HG02981 (cell line): Measurements from ENCODE around the gene XXYLT1.

Source experiments
- ATAC-seq: cut with Tn5 transposase; IDR thresholded peaks from one replicate; pipeline ENCODE4 v1.9.1; 2021; ENCODE audit warnings: mild to moderate bottlenecking, moderate library complexity; ENCODE audit not compliant: unreplicated experiment

Gene XXYLT1

DNA sequence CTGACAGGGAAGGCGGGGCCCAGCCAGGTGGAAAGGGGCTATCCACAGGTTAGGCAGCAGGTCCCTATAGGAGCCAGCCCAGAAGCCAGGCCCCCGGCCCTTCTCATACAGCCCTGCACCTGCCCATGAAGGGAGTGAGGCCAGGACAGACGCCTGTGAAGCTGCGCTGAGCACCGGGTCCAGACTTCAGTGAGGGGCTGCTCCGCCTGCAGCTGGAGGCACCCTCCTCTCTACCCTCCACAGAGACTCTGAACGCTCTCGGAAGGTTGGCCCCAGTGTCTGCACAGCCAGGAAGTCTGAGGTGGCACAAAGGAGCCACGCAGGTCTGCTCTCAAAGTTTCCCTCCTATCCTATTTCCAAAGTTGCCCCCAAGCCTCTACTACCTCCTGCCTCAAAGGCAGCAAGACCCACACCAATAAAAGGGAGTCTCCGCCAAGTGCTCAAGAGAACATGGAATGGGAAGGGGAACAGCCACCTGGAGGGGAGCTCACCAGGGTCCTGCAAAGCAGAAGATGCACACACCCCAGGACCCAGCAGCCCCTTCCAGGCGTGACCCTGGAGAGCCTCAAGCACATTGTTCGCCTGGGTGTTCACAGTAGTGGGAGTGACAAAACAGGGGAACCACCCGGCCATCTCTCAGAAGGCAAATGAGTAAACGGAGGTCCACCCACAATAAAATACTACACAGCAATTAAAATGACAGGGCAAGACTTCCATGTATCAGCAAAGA is 19.5 kb downstream of the XXYLT1 start:
- no peak for ATAC-seq

DNA sequence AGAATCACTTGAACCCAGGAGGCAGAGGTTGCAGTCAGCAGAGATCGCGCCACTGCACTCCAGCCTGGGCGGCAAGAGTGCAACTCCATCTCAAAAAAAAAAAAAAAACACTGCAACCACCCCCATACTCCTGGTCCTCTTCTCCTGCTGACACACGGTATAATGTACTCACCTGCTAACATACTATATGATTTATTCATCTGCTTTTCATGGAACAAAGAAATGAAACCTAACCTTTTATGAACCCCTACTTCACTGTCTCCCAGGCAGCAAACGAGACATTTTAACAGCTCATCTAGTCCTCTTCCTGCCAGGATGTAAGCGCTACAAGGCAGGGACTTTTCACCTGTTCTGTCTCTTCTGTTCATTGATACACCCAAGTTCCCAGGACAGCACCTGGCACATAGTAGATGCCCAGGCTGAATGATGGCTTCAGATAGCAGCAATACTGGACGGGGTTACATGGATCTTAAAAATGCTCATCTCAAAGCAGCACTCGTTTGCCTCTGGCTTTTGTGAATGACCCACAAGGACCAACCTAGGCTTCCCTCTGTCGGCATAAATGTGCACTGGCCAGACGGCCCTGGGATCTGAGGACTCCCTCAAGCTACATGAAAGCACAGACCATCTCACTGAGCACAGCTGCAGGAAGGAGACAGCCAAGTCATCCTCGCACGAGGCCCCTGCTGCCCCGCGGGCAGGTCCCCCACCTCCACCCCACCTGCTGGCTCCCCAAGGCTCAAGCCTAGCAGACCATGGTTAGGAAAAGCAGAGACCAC is 20.3 kb downstream of the XXYLT1 start:
- ATAC-seq: no peak

DNA sequence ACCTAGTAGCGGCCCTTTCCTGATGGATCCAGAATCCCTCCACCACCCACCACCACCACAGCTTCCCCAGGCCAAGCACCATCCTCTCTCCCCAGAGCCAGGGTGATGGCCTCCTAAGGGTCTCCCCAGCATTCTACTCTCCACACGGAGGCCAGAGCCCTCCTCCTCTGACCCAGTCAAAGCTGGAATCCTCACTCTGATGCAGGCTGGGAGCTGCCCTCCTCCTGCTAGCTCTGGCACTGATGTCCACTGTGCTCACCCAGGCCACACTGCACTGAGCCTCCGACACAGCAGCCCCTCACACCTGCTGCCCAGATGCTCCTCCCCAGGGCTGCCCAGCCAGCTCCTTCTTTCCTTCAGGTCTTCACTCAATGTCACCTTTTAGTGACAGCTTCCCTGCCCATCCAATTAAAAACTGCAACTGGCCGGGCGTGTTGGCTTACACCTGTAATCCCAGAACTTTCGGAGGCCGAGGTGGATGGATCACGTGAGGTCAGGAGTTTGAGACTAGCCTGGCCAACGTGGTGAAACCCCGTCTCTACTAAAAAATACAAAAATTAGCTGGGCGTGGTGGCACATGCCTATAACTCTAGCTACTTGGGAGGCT is 21.0 kb downstream of the XXYLT1 start:
- ATAC-seq: no peak

DNA sequence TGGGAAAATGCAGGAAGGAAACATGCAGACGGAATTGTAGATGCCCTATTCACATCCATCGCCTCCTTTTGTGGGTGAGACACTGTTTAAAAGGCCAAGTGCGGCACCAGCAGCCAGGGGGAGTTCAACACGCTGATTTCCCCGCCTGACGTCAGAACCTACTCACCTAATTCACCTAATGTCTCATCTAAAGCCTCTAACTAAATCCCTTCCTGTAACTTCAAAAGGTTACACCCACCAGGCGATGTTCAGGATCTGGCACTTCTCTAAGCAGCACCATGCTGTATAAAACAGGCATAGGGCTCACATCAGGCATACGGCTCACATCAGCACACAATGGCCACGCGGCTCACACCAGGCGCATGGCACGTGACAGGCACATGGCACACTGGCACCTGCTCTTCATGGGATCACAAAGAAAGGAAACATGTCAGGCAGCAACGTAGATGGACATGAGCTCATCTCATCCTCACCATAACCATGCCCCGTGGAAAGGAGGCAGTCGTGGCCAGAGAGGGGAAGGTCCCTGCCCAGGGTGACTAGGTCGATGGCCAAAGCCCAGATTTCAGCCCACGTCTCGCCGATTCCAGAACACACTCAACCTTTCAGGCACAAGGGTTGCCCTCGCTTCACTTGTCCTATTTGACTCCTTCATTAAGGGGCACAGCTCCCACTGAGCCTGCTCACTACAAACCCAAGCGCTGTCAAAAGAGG is 21.7 kb downstream of the XXYLT1 start:
- no peak for ATAC-seq

DNA sequence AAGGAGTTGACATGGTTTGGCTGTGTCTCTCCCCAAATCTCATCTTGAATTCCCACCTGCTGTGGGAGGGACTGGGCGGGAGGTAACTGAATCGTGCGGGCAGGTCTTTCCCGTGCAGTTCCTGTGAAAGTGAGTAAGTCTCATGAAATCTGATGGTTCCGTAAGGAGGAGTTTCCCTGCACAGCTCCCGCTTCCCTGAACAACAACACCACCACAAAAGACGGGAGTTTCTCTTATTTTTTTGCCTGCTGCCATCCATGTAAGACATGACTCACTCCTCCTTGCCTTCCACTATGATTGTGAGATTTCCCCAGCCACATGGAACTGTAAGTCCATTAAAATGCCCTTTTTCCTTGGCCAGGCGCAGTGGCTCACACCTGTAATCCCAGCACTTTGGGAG is 22.7 kb downstream of the XXYLT1 start:
- no peak for ATAC-seq

DNA sequence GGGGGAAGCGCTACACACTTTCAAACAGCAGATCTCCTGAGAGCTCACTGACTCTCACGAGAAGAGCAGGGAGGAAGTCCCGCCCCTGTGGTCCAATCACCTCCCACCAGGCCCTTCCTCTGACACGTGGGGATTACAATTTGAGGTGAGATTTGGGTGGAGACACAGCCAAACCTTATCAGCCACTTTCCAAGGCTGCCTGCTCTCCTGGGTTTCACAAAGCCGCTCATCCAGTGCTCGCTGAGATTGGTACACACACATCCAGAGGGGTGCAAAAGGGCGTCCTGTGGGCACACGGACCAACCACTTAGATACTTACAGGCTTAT is 23.1 kb downstream of the XXYLT1 start:
- ATAC-seq: no peak

DNA sequence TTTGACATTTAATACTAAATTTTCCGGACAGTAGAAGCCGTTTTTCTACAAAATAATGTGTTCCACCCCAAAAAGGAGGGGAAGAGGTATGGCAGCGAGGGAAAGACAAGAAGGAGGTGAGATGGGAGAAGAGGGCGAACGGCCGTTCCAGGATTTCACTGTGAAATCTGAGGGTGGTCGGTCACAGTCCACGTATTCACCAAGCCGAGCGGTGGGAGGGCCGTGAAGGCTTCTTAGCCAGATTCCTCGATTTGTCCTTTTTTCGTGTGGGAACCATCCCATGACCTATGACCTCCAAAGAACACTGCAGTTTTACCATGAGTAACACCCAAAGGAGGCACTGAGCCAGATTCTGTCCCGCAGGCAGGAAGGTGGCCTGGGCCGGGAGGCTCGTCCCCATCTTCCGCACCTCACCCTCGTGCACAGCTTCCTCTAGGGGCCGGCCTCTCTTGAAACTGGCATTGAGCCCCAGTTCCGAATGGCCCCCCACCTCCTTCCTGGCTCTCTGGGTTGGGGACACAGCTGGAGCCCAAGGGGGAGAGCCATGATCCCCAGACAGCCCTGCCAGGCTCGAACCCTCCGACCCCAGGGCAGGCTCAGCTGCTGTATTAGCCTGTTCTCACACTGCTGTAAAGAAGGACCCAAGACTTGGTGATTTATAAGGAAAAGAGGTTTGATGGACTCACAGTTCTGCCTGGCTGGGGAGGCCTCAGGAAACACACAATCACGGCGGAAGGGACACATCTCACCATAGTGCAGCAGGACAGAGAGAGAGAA is 23.7 kb downstream of the XXYLT1 start:
- no peak for ATAC-seq

DNA sequence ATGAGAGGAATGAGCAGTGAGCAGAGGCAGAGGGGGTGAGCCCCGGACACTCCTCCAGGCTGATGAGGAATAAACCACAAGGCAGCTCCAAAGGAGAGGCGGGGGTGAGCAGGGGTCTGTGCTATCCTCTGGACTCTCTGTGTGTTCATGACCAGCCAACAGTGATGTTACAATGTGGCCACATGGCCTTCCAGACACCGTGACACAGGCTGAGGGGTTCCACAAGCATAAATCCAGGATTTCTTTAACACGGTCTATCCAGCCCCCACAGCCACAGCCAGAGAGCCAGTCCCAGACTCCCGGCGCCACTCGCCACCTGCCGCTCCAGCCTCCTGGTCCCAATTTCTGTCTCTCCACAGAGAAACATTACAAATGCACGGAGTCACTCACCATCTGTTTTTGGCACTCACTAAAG is 24.4 kb downstream of the XXYLT1 start:
- no peak for ATAC-seq

DNA sequence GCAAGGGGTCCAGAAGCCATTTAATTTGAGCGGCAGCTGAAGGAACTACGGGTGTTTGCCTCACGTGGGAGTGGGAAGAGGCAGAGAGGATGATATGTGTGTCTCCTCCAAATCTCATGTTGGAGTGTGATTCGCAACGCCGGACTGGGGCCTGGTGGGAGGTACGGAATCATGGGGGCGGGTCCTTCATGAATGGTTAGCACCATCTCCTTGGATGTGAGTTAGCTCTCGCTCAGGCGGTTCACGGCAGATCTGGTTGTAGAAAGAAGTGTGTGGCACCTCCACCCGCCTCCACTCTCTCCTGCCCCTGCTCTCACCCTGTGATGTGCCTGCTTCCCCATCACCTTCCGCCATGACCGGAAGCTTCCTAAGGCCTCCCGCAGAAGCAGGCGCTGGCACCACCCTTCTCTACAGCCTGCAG is 25.4 kb downstream of the XXYLT1 start:
- ATAC-seq: no peak

DNA sequence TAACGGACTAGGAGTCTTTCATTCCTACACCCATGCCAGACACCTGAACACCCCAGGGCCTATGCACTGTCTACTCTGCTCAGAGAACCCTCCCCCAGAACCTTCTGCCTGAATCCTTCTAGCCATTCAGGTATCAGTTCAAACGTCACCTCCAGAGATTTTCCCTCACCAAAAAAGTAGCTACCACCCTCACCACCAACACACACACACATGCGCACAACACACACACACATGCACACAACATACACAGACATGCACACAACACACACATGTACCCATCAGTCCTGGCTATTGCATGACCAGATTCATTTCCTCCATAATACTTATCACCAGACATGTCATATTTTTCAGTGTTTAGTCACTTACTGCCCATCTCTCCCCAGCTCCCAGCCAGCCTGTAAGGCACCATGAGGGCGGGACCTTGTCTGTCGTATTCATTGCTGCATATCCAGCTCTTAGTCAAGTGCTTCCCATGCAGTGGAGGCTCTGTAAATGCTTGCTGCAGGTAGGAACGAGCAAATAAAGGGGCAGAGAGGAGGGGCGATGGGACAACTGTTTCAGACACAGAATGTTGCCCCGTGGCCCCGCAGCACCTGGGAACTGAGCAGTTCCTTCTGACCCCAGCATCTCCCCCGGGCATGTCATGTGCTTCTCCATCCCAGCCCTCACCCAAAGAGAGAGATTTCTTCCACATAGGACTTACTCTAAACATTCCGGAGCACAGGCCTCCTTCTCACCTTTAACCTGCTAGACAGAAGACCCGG is 29.2 kb downstream of the XXYLT1 start:
- no peak for ATAC-seq

DNA sequence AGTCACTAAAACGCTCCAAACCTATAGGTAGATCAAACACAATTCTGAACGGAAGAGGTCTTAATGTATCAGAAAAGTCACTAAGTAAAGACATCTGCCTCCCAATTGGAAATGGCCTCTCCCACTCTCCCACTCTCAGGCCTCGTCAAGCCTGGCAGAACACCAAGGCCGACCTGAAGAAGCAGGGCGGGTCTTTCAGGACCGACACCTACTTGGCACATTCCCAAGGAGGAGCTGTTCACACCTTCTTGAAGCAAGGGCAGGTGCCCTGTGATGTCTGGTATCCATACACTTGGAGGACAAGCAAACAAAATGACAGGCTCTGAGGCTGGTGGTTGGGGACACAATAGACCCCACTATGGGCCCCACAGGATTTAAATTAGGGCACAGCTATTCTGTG is 30.0 kb downstream of the XXYLT1 start:
- no peak for ATAC-seq

DNA sequence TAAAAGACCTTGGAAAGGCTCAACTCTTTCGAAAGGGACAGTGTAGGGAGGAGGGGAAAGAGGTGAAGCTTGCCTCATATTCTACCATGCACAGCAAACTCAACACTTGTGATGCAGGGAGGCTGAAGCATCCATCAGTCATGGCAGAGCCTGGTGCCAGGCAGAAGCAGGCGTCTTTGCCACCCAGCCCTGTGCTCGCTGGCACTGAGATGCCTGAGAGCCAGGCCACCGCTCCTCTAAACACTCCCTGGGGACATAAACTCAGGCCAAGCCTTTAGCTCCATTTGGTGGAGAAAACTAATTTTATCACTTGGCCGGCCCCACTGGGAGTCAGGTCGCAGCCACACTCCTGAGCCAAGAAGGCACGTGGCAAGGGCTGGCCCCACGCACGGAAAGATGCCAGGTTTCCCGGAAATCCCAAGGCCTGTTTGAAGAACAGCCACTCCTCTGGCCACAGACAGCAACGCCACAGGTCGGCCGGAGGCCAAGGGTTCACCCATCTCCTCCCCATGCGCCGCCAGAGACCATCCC is 30.7 kb downstream of the XXYLT1 start:
- no peak for ATAC-seq

DNA sequence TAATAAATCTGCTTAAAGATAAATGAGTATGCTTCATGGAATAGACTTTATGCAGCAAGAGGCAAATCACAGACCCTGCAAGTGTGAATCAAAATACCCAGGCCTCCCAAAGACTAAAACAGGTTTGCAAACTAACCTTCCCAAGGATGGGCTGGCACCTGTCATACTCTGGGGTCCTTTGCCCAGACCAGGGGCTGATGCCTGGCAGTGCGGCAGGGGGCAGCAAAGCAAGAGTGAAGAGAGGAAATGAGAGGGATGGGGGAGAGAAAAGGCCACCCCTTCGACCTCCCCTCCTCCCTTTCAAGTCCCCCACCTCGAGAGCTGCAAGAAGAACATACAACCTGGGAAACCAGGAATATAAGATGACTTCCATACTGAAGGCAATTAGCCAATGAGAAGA is 31.8 kb downstream of the XXYLT1 start:
- no peak for ATAC-seq

DNA sequence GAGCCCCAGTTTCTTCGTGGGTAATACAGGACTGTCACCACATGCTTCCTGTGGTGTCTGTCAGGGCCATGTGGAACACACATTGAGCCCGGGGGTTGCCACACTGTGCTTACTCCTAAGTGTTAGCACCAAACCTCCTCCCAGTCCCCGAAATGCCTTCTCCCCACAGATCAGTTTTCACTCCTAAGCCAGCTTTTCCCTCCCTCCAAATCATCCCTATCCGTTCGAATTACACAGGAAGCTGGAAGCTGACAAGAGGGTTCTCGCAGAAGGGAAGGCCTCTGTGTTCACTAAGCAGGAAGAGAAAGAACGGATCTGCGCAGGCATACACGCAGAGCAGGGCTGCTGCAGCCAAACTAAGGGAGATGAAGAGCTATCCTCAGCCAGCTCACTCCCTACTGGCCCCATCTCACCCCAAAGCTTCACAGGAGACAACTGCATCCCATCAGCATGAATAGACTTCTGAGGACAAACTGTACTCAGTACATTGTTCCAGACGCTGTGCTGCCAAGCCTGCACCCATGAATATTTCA is 32.3 kb downstream of the XXYLT1 start:
- no peak for ATAC-seq

DNA sequence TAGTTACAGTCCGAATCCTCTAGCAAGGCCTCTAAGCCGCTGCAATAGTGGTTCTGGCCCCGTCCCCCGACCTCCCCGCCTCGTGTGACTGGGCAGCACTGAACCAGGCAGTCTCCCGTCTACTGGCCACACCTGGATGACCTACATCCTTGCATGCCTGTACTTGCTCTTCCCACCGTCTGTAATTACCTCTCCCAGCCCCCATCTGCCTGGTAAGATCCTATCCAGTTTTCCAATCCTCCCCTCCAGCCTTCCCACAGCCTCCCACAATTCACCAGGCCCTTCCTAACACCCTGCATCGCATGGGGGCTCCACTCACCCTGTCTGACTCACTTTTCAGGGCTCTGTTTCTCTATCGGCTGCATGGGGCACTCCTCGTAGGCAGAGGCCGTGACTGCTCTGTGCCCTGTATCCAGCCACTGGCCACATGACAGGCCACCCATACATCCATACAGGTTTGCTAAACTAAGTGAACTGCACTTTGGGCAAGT is 32.8 kb downstream of the XXYLT1 start:
- no peak for ATAC-seq

DNA sequence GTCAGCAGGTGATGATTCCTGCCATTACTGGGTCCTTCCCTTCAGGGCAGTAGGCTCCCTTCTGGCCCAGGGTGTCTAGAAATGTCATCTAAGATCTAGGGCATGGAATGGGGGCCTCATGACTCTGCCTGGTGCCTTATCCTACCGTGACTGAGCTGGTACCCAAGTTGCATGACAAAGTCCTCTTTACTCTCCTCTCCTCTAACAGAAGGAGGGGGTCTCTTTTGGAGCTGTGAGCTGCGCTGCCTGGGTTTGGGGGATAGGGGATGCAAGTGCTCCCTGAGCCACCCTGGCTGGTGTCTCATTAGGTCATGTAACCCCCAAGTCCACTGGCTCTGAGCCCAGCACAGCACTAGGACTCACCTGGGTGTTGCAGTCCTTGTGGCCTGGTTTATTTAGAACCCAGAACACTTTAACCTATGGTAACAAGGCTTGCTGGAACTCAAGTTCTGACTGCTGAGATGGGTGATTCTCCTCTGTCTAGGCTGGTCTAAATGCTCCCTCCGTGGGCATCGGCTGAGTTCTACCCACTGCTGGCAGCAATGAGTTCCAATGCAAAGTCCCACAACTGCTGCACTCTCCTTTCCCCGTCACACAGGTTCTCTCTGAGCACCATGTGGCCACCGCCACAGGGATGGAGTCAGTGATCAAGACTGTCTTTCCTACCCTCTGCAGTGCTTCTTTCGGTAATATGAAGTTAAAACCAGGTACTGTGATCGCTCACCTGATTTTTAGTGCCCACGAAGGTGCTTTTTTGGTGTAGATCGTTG is 34.0 kb downstream of the XXYLT1 start:
- ATAC-seq: no peak

DNA sequence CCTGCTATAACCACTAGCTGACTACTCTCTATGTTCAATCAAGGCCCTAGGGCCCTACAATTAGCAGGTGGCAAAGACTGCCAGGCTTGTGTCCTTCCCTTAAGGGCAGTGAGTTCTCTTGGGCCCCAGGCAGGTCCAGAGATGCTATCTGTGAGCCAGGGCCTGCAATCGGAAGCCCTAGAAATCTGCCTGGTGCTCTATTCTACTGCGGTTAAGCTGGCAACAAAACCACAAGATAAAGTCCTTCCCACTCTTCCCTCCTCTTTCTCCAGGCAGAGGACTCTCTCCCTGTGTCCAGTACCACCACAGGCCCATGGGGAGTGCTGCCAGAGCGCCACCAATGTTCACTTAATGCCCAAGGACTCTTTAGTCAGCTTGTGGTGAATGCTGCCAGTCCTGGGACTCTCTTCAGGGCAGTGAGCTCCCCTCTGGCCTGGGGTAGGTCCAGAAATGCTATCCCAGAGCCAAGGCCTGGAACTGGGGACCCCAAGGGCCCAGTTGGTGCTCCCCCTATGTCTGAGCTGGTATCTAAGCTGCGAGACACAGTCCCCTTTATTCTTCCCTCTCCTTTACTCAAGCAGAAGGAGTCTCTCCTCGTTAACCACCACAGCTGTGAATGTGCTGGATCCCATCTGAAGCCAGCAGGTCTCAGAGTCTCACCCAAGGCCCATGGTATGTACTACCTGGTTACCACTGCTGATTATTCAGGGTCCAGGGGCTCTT is 34.7 kb downstream of the XXYLT1 start:
- no peak for ATAC-seq

DNA sequence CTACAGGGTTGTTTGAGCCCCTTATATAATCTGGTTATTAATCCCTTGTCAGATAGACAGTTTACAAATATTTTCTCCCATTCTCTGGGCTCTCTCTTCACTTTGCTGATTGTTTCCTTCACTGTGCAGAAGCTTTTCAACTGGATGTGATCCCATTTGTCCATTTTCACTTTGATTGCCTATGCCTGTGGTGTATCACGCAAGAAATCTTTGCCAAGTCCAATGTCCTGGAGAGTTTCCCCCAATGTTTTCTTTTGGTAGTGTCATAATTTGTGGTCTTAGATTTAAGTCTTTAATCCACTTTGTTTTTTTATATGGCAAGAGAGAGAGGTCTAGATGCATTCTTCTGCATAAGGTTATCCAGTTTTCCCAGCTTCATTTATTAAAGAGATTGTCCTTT is 40.7 kb downstream of the XXYLT1 start:
- ATAC-seq: no peak
